GM04503 (cell line): ENCODE results near the gene GPC5.
"Not testable (repeated sequence)": the region's sequence is repeated elsewhere in the genome, so short reads cannot be mapped to it uniquely, and the experiment has no call there.

Source experiments
- DNase-seq: peaks from one replicate; pipeline ENCODE4 v3.0.0-alpha.2; 2012; ENCODE audit warnings: low read depth

The GPC5 gene

DNA sequence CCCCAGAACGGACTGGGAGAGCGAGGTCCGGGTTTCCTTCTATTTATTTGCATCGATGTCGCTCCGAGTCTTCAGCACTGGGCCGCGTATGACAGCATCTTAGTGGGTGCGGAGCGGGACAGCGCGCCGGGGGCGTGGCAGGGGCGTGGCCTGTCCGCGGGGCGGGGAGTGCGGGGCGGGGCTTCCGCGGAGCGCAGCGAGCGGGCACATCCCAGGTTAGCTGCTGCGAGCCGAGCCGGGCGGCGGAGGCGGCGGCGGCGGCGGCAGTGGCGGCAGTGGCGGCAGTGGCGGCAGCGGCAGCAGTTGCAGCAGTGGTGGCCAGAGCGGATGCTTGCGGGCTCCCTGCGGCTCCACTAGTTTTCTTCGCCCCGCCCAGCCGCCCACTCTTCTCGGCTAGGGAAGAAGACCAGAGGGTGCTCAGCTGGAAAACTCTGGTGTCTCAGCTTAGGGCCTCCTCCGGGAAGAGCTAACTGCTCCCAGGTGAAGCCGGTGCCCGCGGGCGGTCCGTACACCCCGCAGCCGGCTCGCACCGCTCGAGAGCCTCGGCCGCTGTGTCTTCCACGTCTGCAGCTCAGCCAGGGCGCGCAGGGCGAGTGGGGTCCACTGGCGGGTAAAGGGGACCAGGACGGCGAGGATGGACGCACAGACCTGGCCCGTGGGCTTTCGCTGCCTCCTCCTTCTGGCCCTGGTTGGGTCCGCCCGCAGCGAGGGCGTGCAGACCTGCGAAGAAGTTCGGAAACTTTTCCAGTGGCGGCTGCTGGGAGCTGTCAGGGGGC lies at the start of gene GPC5:
Gene GPC5 (plus strand): TSS at position 209 of the 776 bp plus-strand sequence.
- DNase-seq: no peak

DNA sequence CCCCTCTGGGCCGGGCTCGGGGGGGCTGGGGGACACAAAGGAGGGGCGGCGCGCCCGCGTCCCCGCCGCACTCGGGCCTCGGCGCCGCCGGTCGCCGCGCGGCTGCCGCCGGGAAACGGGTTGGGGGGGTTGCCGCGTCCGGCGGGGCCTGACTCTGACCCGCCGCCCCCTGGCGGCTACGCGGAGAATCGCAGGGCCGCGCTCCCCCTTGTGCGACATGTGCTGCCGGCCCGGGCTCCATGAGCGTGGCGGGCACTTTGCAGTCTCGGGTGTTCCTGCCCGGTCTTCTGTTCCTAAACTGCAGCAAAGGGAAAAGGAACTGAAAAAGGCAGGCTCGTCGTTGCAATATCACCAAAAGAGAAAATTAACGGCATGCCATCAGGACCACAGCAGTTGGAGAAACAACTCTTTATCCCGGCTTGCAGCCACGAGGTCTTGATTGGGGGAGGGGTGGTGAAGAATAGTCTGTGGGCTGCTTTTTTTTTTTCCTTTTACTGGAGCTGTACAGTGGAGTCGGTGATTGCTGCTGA lies 49.5 kb upstream of the GPC5 start:
- DNase-seq: peak; percentile 38

- DNase-seq: no peak
Measured at GRCh38 chr13:91349992-91350911, 48.2 kb upstream of the GPC5 start.

- no peak for DNase-seq
Measured at GRCh38 chr13:91351123-91351522, 47.3 kb upstream of the GPC5 start.

DNA sequence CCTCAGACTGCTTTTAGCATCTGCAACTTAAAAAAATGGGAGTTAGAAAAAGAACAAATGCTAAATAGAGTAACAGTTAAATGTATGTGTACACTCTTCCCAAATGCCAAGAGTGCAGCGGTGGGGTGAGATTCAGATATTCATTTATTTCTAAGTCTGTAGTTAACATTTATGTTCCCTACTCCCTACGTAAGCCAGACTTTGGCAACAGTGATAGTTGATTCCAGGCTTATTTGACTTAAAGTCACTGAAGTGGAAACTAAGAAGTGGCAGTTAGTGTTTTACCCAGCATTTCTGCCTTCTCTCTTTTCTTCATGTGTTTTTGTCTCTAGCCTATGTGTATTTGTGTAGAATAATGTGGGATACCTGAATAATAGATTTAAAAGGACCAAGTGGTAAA lies 46.4 kb upstream of the GPC5 start:
- DNase-seq: no peak

GRCh38 chr13:91352891-91353290 lies 45.5 kb upstream of the GPC5 start:
- DNase-seq: not testable (repeated sequence)

DNA sequence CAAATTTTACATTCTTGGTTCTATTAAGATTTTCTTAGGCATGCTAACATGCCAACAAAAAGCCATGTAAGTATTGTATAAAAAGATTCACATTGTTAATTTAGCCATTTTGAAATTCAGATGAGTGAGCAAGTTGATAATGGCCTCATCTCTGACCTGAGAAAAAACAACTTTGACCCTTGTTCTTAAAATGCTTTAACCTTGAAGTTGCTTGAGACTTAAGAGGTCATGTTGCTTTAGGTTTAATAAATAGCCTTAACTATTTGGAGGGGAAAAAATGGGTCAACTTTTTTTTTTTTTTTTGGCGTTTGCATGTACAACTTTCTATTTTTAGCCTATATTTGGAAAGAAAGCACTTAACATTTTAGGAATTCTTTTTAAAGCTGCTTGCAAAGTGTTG lies 44.9 kb upstream of the GPC5 start:
- DNase-seq: no peak

DNA sequence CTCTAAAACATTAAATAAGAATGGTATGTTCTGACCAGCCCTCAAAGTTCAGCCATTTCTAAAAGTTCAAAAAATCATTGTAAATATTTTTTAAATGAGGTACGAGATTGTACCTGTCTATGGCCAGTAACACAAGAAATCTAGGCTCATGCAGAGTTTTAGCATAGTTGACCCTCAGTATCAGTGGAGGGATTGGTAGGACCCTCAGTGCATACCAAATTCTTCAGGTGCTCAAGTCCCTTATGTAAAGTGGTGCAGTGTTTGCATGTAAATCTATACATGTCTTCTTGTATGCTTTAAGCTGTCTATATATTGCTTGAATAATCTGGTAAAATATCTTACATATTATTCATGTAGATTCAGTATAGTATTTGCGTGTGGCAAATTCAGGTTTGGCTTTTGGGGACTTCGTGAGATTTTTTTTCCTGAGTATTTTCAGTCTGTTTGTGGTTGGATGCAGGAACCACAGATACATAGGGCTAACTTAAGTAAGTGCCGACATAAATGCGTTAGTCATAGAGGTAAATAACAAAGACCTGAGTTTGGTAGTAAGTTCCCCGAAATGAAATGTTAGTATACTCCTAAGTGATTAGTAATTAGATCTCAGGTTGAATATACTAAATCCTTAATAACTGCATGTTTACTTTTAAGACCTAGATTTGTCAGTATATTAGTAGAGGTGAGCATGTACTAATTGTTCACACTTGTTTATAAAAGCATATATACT lies 43.2 kb upstream of the GPC5 start:
- no peak for DNase-seq

DNA sequence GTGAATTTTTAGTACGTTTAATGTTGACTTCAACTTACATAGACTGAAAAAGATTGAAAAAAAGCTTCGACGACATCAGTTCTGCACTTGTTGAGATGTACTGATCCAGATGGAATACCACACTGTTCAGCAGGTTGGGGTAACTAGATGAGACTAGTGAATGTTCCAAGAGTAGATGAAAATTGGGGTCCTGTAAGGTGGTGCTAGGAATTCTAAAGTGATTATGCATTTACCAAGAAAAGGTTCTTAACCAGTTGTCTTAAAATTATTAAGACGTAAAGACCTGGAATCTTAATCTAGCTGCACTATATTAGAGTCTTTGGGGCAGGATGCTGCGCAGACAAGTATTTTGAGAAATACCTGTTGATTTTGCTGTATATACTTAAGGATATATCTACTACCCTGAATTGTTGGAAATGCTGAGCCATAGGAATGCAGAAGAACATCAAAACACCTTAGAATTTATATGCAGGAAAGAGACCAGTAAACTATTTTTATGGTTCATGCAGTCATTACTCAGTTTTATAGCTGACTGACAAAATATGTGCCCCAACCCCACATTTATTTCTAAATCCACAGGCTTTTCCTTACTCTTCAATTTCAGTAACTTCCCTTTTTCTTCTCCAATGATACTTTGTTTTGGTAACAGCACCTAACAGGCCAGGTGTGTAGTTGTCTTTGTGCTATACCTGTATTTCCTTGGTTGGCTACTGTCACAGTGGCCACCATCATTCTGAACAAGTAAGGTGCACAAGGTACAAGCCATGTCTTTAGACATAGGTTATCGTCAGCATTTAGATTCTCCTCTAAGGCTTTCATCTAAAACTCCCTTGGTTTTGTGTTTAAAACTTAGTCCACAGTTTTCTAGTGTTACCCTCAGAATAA lies 42.4 kb upstream of the GPC5 start:
- no peak for DNase-seq

GRCh38 chr13:91356919-91357612 lies 41.4 kb upstream of the GPC5 start:
- no peak for DNase-seq

- DNase-seq: no peak
Measured at GRCh38 chr13:91357613-91358386, 40.6 kb upstream of the GPC5 start.

GRCh38 chr13:91358387-91358782 lies 40.0 kb upstream of the GPC5 start:
- no peak for DNase-seq

- no peak for DNase-seq
Measured at GRCh38 chr13:91359111-91359510, 39.3 kb upstream of the GPC5 start.

GRCh38 chr13:91359631-91360030 lies 38.8 kb upstream of the GPC5 start:
- DNase-seq: no peak

DNA sequence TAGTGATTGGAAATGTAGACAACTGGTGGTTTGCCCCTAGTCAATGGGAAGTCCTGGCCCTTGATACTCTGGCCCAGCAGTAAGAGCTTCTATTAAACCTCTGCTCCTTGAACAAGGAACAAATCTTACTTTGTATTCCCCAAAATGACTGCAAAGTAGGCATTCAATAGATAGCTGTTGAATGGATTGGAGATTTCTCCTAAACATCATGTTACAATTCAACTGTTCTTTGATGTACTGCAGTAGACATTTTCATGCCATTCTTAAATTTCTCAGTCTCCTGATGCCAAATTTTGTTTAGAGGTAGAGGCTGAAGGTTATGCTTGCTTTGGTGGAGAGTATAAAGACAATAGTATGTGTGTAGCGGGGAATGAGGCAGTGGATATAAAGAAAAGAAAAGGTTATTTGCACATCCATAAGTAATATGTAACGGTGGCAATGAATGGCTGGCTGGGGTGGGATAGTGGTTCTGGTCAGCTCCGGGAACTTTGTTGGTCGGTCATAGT lies 38.1 kb upstream of the GPC5 start:
- no peak for DNase-seq

GRCh38 chr13:91361755-91362271 lies 36.6 kb upstream of the GPC5 start:
- DNase-seq: no peak

GRCh38 chr13:91362908-91363307 lies 35.5 kb upstream of the GPC5 start:
- no peak for DNase-seq

- no peak for DNase-seq
Measured at GRCh38 chr13:91368101-91368500, 30.3 kb upstream of the GPC5 start.

- no peak for DNase-seq
Measured at GRCh38 chr13:91368676-91369440, 29.6 kb upstream of the GPC5 start.
